GM19467 (cell line): ENCODE results near the gene SEL1L3.

Source experiments
- ATAC-seq: cut with Tn5 transposase; IDR thresholded peaks from one replicate; pipeline ENCODE4 v1.9.1; 2021; ENCODE audit warnings: mild to moderate bottlenecking, moderate library complexity; ENCODE audit not compliant: unreplicated experiment

The SEL1L3 gene

DNA sequence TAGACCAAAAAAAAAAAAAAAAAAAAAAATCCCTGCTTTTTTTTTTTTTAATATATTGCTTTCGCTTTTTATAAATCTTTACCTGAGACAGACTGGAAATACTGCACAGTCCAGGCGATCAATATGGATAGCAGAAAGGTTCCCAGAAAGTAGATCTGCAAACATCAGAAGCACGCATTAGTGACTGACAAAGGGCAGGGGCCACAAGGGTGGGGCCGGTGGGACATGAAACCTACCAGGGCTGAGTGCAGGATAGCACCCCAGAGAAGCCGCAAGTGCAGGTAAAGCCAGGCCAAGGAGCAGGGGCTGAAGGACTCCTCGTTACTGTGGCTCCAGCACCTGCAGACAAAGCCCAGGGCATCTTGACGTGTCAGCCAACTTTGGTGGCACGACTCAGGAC, 105.3 kb downstream of the SEL1L3 start:
- no peak for ATAC-seq

DNA sequence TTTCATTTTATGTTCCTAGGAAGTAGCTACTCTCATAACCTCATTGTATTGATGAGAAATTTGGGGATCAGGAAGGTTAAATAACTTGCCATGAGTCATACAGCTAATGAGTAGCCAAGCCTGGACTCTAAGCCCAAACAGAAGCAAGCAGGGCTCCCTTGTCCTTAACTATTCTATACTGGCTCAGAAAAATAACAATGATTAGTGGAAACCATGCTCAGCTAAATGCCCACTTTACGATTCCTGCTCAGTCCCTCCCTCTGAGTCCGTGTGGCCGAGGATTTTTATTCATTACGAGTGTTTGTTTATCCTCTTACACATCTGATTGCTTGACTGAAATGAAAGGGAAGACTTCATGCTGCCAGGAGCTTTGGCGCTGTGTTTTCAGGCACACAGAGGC, 106.3 kb downstream of the SEL1L3 start:
- ATAC-seq, result no peak

- ATAC-seq, result no peak
These were observed 106.9 kb downstream of the SEL1L3 start for GRCh38 chr4:25755911-25756310.

DNA sequence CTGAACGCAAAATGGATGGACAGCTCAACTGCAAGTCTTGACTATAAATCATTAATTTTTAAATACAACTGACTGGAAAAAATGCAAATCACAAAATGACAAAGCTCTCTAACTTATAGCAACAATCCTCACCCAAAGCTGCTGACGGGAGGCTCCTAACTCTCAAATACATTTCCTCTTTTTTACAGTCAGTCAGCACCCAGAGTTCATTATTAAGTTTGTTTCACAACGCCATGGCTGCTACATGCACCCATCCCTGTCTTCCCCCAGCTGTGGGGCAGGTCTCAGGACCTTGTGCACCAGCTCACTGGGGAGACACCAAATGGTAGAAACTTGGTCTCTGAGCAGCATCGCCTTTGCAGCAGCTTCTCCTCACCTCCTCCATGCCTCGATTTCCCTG, 109.5 kb downstream of the SEL1L3 start:
- ATAC-seq, result no peak

GRCh38 chr4:25750874-25751273, 111.9 kb downstream of the SEL1L3 start:
- ATAC-seq, result no peak

- no peak for ATAC-seq
These were observed 113.5 kb downstream of the SEL1L3 start for GRCh38 chr4:25749150-25749794.

- no peak for ATAC-seq
These were observed 118.8 kb downstream of the SEL1L3 start for GRCh38 chr4:25743971-25744370.

GRCh38 chr4:25729564-25729963, 133.2 kb downstream of the SEL1L3 start:
- no peak for ATAC-seq

DNA sequence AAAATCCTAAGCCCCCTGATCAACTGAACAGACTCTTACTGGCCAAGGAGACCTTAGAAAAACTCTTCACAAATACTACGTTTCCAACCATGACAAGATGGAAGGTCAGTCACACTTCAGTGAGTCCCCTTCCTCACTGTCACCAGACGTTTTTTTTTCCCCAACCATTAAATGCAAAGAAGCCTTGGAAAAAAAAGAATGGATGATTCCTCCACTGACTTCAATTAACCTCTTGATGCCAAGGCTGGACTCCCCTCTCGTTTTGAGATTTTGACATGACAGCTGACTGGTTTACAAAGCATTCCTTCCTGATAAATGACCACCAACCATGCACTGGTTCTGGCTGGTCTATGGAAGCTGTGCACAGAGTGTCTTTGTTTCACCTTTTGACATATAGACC, 133.9 kb downstream of the SEL1L3 start:
- no peak for ATAC-seq

GRCh38 chr4:25727711-25728493, 134.9 kb downstream of the SEL1L3 start:
- no peak for ATAC-seq

DNA sequence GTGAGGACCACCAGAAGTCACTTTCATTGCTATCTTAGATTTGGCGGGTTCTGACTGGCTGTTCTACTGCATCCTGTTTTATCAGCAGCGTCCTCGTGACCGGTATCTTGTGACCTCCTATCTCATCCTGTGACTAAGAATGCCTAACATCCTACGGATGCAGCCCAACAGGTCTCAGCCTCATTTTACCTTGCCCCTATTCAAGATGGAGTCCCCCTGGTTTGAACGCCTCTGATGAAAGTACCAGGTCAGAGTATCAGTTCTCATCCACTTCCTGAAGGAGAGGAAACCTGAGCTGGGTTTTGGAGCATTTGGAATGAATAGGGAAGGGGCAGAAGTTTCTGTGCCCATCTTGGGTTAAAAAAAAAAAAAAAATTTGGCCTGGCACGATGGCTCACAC, 136.9 kb downstream of the SEL1L3 start:
- ATAC-seq, result no peak

GRCh38 chr4:25723409-25723808, 139.4 kb downstream of the SEL1L3 start:
- ATAC-seq, result no peak

- no peak for ATAC-seq
These were observed 139.8 kb downstream of the SEL1L3 start for GRCh38 chr4:25722964-25723363.

DNA sequence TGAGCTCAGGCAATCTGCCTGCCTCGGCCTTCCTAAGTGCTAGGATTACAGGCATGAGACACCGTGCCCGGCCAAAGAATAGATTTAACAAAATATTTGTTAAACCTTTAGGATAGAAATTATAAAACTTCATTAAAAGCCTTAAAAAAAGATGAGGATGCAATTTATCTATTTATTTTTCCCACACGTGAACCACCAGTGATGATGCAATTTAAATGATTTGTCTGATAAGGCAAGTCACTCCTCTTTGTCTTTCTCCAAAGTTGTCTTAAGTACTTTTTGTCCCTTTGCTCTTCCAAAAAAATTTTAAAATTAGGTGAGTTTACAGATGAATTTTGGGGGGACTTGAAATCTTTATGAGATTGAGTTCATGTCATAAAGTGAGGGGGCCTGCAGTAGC, 149.0 kb downstream of the SEL1L3 start:
- no peak for ATAC-seq

GRCh38 chr4:25712611-25713010, 150.2 kb downstream of the SEL1L3 start:
- no peak for ATAC-seq

- no peak for ATAC-seq
These were observed 152.2 kb downstream of the SEL1L3 start for GRCh38 chr4:25710637-25711036.

DNA sequence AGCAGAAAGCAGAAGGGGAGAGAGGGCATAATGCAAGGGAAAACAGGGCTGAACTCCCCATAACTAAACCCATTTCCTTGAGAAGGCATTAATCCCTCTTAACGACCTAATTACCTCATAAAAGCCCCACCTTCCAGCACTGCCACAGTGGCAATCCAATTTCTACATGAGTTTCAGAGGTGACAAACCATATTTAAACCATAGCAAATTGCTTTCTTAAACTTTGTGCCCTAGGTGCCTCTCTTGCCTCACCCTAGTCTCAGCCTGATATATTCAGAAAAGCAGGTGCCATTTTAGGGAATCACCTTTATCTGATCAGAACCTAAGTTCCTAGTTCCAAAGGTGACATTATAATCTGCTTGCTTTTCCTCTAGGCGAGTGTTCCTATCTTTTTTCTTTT, 158.3 kb downstream of the SEL1L3 start:
- ATAC-seq, result no peak

GRCh38 chr4:25703731-25704388, 158.9 kb downstream of the SEL1L3 start:
- no peak for ATAC-seq

DNA sequence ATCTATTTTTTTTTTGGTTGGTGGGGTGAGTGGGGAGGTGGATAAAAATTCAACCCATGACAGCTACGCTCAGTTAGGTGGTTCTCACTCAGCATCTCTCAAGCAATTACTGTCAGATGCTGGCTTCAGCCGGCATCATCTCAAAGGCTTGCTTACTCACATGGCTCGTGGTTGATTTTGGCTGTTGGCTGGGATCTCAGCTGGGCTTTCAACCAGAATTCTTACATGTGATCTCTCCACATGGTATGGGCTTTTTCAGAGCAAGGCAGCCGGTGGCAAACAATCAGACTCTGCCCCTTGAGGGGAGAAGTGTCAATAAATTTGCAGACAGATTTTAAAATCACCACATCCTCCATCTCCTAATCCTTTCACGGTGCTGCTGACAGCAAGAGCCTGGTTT, 159.9 kb downstream of the SEL1L3 start:
- no peak for ATAC-seq

- ATAC-seq, result no peak
These were observed 162.1 kb downstream of the SEL1L3 start for GRCh38 chr4:25700661-25701060.

GRCh38 chr4:25697516-25697915, 165.3 kb downstream of the SEL1L3 start:
- no peak for ATAC-seq
